ENCODE results near the gene AHRR. TPM values are rescaled to one million over a fixed set of nuclear protein-coding genes. Genes with fewer than 3 reads are reported as not detected.

AHRR gene
- polyA plus RNA-seq, 3 donors, result 0.15 TPM; not detected in 1

GRCh38 chr5:445591-445990 is 124.1 kb downstream of the AHRR start:
- Histone ChIP-seq H3K4me1 (ENCODE audit: control insufficient read depth in 1 of 2, insufficient read depth in 2 of 2, low read length in 2 of 2) (peaks cover 50 to 51% of the 10 kb centered on the region in 2 donors), H3K27me3 (ENCODE audit: control insufficient read depth in 2 of 2, insufficient read depth in 2 of 2, low read length in 2 of 2) (no peaks in the 10 kb centered on the region), H3K9me3 (replicated peaks in 1 of 2; ENCODE audit: control insufficient read depth in 1 of 2, insufficient read depth in 1 of 2, low read length in 2 of 2) (no peaks in the 10 kb centered on the region), H3K9ac (ENCODE audit: insufficient read depth, low read length, poor library complexity, severe bottlenecking) (no peak overlapping the region), H2AFZ (ENCODE audit: insufficient read depth, low read depth, low read length, poor library complexity, severe bottlenecking) (no peak overlapping the region), H3K79me2 (ENCODE audit: insufficient read depth, low read length) (peaks cover 30% of the 10 kb centered on the region), H3K27ac (ENCODE audit: low read depth in 1 of 2, low read length in 2 of 2) (no peak overlapping the region), H3K4me2 (replicated peaks; ENCODE audit: extremely low read depth, low read length, poor library complexity, severe bottlenecking) (no peak overlapping the region), H3K36me3 (replicated peaks in 1 of 2; ENCODE audit: control insufficient read depth in 1 of 2, insufficient read depth in 2 of 2, low read length in 2 of 2) (peaks cover 32 to 45% of the 10 kb centered on the region in 2 donors), H4K20me1 (ENCODE audit: insufficient read depth, low read length) (peaks cover 69% of the 10 kb centered on the region), H3K4me3 (replicated peaks in 1 of 3; ENCODE audit: low read depth in 2 of 3, low read length in 3 of 3) (no peak overlapping the region)
- peaks cover 40 to 59% of the 10 kb centered on the region in 2 donors for H3K36me3 Mint-ChIP-seq
- H3K27me3 Mint-ChIP-seq (ENCODE audit: low read depth in 3 of 3), result peaks cover 0 to 2% (median 0%) of the 10 kb centered on the region in 3 donors
- peaks cover 0 to 4% (median 2%) of the 10 kb centered on the region in 7 donors for H3K9me3 Mint-ChIP-seq
- H3K27ac Mint-ChIP-seq, result no peak overlapping the region
- intact Hi-C loops (cut with micrococcal nuclease), result loop anchor here (5.0 to 10.0 kb wide), 5 partner anchors 99 to 459 kb away; partner anchors contain the start of genes CEP72 (in 2 of the 2) and PDCD6 (in 1 of the 2)
- DNase-seq, result no peak
- peaks cover 52% of the 10 kb centered on the region for H3K4me1 Mint-ChIP-seq
- no peak overlapping the region for H3K4me3 Mint-ChIP-seq
- 94% methylated on average over 7 of the region's 10 CpGs for WGBS (ENCODE audit: insufficient coverage)
- no peak for TF ChIP-seq CTCF (IDR thresholded peaks at IDR 0.05)

- Histone ChIP-seq H3K4me2 (replicated peaks; ENCODE audit: extremely low read depth, low read length, poor library complexity, severe bottlenecking) (no peak overlapping the region), H3K27me3 (ENCODE audit: control insufficient read depth in 2 of 2, insufficient read depth in 2 of 2, low read length in 2 of 2) (no peaks in the 10 kb centered on the region), H3K9me3 (replicated peaks in 1 of 2; ENCODE audit: control insufficient read depth in 1 of 2, insufficient read depth in 1 of 2, low read length in 2 of 2) (peaks cover 0 to 4% of the 10 kb centered on the region in 2 donors), H3K4me1 (ENCODE audit: control insufficient read depth in 1 of 2, insufficient read depth in 2 of 2, low read length in 2 of 2) (peaks cover 43 to 44% of the 10 kb centered on the region in 2 donors), H3K36me3 (replicated peaks in 1 of 2; ENCODE audit: control insufficient read depth in 1 of 2, insufficient read depth in 2 of 2, low read length in 2 of 2) (peaks cover 39 to 52% of the 10 kb centered on the region in 2 donors), H3K9ac (ENCODE audit: insufficient read depth, low read length, poor library complexity, severe bottlenecking) (no peak overlapping the region), H3K79me2 (ENCODE audit: insufficient read depth, low read length) (peaks cover 30% of the 10 kb centered on the region), H2AFZ (ENCODE audit: insufficient read depth, low read depth, low read length, poor library complexity, severe bottlenecking) (no peak overlapping the region), H3K4me3 (replicated peaks in 1 of 3; ENCODE audit: low read depth in 2 of 3, low read length in 3 of 3) (no peak overlapping the region), H4K20me1 (ENCODE audit: insufficient read depth, low read length) (peaks cover 69% of the 10 kb centered on the region), H3K27ac (ENCODE audit: low read depth in 1 of 2, low read length in 2 of 2) (no peak overlapping the region)
- WGBS (ENCODE audit: insufficient coverage), result 99% methylated on average over 15 of the region's 19 CpGs
- no peak for DNase-seq
- H3K4me3 Mint-ChIP-seq, result no peak overlapping the region
- TF ChIP-seq CTCF (IDR thresholded peaks at IDR 0.05), result no peak
- H3K36me3 Mint-ChIP-seq, result peaks cover 46 to 66% of the 10 kb centered on the region in 2 donors
- H3K27me3 Mint-ChIP-seq (ENCODE audit: low read depth in 3 of 3), result peaks cover 0 to 2% (median 0%) of the 10 kb centered on the region in 3 donors
- intact Hi-C loops (cut with micrococcal nuclease), result loop anchor here (5.0 to 10.0 kb wide), 5 partner anchors 99 to 459 kb away; partner anchors contain the start of genes CEP72 (in 2 of the 2) and PDCD6 (in 1 of the 2)
- peak overlapping the region in 3 of 7 donors; percentile 62 to 93 (median 92) for H3K27ac Mint-ChIP-seq
- peaks cover 47% of the 10 kb centered on the region for H3K4me1 Mint-ChIP-seq
- peaks cover 0 to 5% (median 2%) of the 10 kb centered on the region in 7 donors for H3K9me3 Mint-ChIP-seq
Measured at GRCh38 chr5:446066-446882, 124.8 kb downstream of the AHRR start.
